ENCODE measurements around the gene CSE1L.

DNA sequence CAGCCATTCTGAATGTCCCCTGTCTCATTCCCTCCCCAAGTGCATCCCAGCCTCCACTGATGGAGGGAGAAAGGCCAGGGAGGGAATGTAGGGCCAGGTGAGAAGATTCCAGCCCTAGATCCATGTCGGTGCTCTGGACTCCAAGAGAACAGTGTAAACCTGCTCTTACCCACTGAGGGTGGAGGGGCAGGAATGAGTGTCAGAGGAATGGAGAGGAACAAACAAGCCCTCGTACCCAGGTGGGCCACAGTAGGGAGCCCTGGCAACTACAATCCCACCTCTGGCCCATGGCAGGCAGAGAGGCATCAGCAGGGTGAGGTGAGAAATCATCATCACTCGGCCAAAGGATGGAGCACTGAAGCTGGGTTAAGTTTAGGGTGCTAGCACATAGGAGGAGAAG lies 87.5 kb downstream of the CSE1L start:
- TF ChIP-seq FOXM1 (IDR thresholded peaks at IDR 0.05; ENCODE audit: borderline replicate concordance) = no peak
- no peak for TF ChIP-seq NFRKB (IDR thresholded peaks at IDR 0.05)
- TF ChIP-seq SUZ12 (IDR thresholded peaks at IDR 0.05) = no peak
- no peak for TF ChIP-seq HDGF (IDR thresholded peaks at IDR 0.05; ENCODE audit: borderline replicate concordance)
- no peak for TF ChIP-seq ZNF384 (IDR thresholded peaks at IDR 0.05)
- TF ChIP-seq BHLHE40 (IDR thresholded peaks at IDR 0.05; ENCODE audit: borderline replicate concordance) = no peak
- TF ChIP-seq TARDBP (IDR thresholded peaks at IDR 0.05) = no peak
- no peak for TF ChIP-seq SP1 (IDR thresholded peaks at IDR 0.05)
- no peak for TF ChIP-seq FOXA1 (IDR thresholded peaks at IDR 0.05)
- TF ChIP-seq ELF4 (IDR thresholded peaks at IDR 0.05) = no peak

All from HEK293T (cell line).